ENCODE data around the gene TSPAN33.
"Not testable (repeated sequence)": the region's sequence is repeated elsewhere in the genome, so short reads cannot be mapped to it uniquely, and the experiment has no call there.

The TSPAN33 gene

GRCh38 chr7:129210256-129210988, 65.9 kb downstream of the TSPAN33 start:
- H3K27me3 Mint-ChIP-seq (ENCODE audit: low read depth, poor library complexity): no peaks in the 10 kb centered on the region
- peaks cover 11% of the 10 kb centered on the region for H3K9me3 Mint-ChIP-seq
- H3K4me1 Mint-ChIP-seq: peaks cover 8% of the 10 kb centered on the region
- H3K36me3 Mint-ChIP-seq (ENCODE audit: low read depth): peaks cover 49% of the 10 kb centered on the region
- no peak overlapping the region for H3K4me3 Mint-ChIP-seq
- peak; percentile 82 for DNase-seq
- H3K27ac Mint-ChIP-seq: peak overlapping the region; percentile 25
- TF ChIP-seq, protein P1, sequence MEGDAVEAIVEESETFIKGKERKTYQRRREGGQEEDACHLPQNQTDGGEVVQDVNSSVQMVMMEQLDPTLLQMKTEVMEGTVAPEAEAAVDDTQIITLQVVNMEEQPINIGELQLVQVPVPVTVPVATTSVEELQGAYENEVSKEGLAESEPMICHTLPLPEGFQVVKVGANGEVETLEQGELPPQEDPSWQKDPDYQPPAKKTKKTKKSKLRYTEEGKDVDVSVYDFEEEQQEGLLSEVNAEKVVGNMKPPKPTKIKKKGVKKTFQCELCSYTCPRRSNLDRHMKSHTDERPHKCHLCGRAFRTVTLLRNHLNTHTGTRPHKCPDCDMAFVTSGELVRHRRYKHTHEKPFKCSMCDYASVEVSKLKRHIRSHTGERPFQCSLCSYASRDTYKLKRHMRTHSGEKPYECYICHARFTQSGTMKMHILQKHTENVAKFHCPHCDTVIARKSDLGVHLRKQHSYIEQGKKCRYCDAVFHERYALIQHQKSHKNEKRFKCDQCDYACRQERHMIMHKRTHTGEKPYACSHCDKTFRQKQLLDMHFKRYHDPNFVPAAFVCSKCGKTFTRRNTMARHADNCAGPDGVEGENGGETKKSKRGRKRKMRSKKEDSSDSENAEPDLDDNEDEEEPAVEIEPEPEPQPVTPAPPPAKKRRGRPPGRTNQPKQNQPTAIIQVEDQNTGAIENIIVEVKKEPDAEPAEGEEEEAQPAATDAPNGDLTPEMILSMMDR (IDR thresholded peaks at IDR 0.05): peak; percentile 71

- TF ChIP-seq, protein P1 (IDR thresholded peaks at IDR 0.05): no peak
- H3K4me3 Mint-ChIP-seq: no peak overlapping the region
- peaks cover 8% of the 10 kb centered on the region for H3K4me1 Mint-ChIP-seq
- peaks cover 48% of the 10 kb centered on the region for H3K36me3 Mint-ChIP-seq (ENCODE audit: low read depth)
- H3K27ac Mint-ChIP-seq: peak overlapping the region; percentile 25
- peaks cover 16% of the 10 kb centered on the region for H3K9me3 Mint-ChIP-seq
- H3K27me3 Mint-ChIP-seq (ENCODE audit: low read depth, poor library complexity): no peaks in the 10 kb centered on the region
- DNase-seq: no peak
Observed at GRCh38 chr7:129210989-129211312, 66.4 kb downstream of the TSPAN33 start.

DNA sequence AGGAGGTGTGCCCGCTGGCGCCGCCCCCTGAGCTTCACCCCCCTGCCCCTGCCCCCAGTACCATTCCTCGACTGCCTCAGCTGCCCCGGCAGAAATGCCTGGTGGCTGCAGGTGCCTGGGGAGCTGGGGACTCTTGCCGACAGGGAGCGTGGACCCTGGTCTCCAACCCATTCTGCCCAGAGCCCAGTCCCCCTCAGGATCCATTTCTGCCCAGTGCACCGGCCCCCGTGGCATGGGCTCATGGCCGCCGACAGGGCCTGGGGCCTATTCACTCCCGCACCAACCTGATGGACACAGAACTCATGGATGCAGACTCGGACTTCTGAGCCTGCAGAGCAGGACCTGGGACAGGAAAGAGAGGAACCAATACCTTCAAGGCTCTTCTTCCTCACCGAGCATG, 67.6 kb downstream of the TSPAN33 start:
- TF ChIP-seq, protein P1 (IDR thresholded peaks at IDR 0.05): no peak
- Mint-ChIP-seq H3K4me1 (peaks cover 8% of the 10 kb centered on the region), H3K27ac (no peak overlapping the region), H3K4me3 (no peak overlapping the region), H3K36me3 (ENCODE audit: low read depth) (peaks cover 52% of the 10 kb centered on the region), H3K9me3 (peaks cover 26% of the 10 kb centered on the region), H3K27me3 (ENCODE audit: low read depth, poor library complexity) (no peaks in the 10 kb centered on the region)
- no peak for DNase-seq

- no peak overlapping the region for H3K4me3 Mint-ChIP-seq
- H3K27ac Mint-ChIP-seq: no peak overlapping the region
- peaks cover 28% of the 10 kb centered on the region for H3K9me3 Mint-ChIP-seq
- TF ChIP-seq, protein P1 (IDR thresholded peaks at IDR 0.05): no peak
- no peaks in the 10 kb centered on the region for H3K27me3 Mint-ChIP-seq (ENCODE audit: low read depth, poor library complexity)
- peaks cover 50% of the 10 kb centered on the region for H3K36me3 Mint-ChIP-seq (ENCODE audit: low read depth)
- no peak for DNase-seq
- peaks cover 8% of the 10 kb centered on the region for H3K4me1 Mint-ChIP-seq
Observed at GRCh38 chr7:129212596-129212995, 68.1 kb downstream of the TSPAN33 start.

DNA sequence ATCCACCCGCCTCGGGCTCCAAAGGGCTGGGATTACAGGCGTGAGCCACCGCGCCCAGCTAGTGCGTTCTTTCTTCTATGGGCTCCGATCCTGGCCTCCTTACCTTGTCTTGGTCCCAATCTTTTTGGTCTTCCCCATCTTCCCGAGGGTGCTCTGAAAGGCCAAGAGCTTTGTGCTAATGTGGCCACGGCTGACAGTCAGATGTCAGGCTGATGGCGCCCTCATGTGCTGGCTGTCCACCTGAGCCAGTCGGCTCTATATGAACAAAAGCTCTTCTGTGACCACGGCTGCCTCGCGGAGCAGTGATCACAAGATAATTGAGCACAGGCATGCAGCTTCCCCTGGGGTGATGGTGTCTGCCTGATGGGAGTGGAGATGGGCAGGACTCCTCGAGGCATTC, 69.3 kb downstream of the TSPAN33 start:
- H3K4me3 Mint-ChIP-seq: no peak overlapping the region
- TF ChIP-seq, protein P1 (IDR thresholded peaks at IDR 0.05): no peak
- H3K4me1 Mint-ChIP-seq: peaks cover 8% of the 10 kb centered on the region
- H3K27me3 Mint-ChIP-seq (ENCODE audit: low read depth, poor library complexity): no peaks in the 10 kb centered on the region
- peak overlapping the region; percentile 93 for H3K27ac Mint-ChIP-seq
- DNase-seq: no peak
- peaks cover 54% of the 10 kb centered on the region for H3K36me3 Mint-ChIP-seq (ENCODE audit: low read depth)
- peaks cover 28% of the 10 kb centered on the region for H3K9me3 Mint-ChIP-seq

DNA sequence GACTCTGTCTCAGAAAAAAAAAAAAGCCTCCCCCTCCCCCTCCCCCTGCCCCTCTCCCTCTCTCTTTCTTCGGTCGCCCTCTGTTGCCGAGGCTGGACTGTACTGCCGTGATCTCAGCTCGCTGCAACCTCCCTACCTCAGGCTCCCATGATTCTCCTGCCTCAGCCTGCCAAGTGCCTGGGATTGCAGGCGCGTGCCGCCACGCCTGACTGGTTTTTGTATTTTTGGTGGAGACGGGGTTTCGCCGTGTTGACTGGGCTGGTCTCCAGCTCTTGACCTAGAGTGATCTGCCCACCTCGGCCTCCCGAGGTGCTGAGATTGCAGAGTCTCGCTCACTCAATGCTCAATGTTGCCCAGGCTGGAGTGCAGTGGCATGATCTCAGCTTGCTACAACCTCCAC, 71.2 kb downstream of the TSPAN33 start:
- not testable (repeated sequence) for DNase-seq; H3K27ac Mint-ChIP-seq; H3K4me3 Mint-ChIP-seq; H3K4me1 Mint-ChIP-seq; H3K27me3 Mint-ChIP-seq (ENCODE audit: low read depth, poor library complexity)
- H3K9me3 Mint-ChIP-seq: peaks cover 28% of the 10 kb centered on the region
- peaks cover 42% of the 10 kb centered on the region for H3K36me3 Mint-ChIP-seq (ENCODE audit: low read depth)

- not testable (repeated sequence) for H3K27me3 Mint-ChIP-seq (ENCODE audit: low read depth, poor library complexity); H3K27ac Mint-ChIP-seq; H3K4me1 Mint-ChIP-seq; H3K4me3 Mint-ChIP-seq; DNase-seq
- H3K9me3 Mint-ChIP-seq: peaks cover 28% of the 10 kb centered on the region
- peaks cover 38% of the 10 kb centered on the region for H3K36me3 Mint-ChIP-seq (ENCODE audit: low read depth)
Observed at GRCh38 chr7:129216101-129216715, 71.7 kb downstream of the TSPAN33 start.

DNA sequence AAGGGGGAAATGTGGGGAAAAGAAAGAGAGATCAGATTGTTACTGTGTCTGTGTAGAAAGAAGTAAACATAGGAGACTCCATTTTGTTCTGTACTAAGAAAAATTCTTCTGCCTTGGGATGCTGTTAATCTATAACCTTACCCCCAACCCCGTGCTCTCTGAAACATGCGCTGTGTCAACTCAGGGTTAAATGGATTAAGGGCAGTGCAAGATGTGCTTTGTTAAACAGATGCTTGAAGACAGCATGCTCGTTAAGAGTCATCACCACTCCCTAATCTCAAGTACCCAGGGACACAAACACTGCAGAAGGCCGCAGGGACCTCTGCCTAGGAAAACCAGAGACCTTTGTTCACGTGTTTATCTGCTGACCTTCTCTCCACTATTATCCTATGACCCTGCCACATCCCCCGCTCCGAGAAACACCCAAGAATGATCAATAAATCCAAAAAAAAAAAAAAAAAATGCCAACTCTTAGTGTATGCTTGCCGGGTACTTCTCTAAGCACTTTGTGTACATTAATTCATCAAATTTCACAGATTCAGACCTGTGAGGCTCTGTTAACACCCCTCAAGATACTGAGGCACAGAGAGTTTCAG, 72.4 kb downstream of the TSPAN33 start:
- H3K27me3 Mint-ChIP-seq (ENCODE audit: low read depth, poor library complexity); DNase-seq; H3K4me3 Mint-ChIP-seq; H3K27ac Mint-ChIP-seq; H3K4me1 Mint-ChIP-seq: not testable (repeated sequence)
- peaks cover 28% of the 10 kb centered on the region for H3K9me3 Mint-ChIP-seq
- H3K36me3 Mint-ChIP-seq (ENCODE audit: low read depth): peaks cover 35% of the 10 kb centered on the region
